ENCODE measurements around the gene TMEM138. TPM values are rescaled to one million over a fixed set of nuclear protein-coding genes. Genes with fewer than 3 reads are reported as not detected.

Gene TMEM138
- total RNA-seq, 1 donor from 2014 or later, result 16.5 TPM

DNA sequence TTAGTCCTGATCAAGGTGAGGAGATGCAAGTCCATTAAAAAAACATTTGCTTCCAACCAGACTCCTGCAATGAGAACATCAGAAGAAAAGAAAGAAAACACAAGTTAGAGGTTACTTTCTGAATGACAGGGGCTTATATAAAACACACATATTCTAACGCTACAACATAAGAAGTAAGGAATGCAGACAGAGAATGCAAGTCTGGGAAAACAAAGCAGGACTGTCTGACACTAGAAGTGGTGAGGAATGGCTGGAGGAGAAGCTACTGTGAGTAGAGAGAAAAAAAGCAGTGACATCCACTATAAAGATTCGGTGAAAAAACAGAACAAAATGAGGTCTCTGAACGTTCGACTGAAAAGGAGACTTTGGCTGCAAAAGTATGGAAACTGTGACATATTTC, 42.5 kb downstream of the TMEM138 start:
- no peak for DNase-seq (ENCODE audit: low read depth in 2 of 2)

DNA sequence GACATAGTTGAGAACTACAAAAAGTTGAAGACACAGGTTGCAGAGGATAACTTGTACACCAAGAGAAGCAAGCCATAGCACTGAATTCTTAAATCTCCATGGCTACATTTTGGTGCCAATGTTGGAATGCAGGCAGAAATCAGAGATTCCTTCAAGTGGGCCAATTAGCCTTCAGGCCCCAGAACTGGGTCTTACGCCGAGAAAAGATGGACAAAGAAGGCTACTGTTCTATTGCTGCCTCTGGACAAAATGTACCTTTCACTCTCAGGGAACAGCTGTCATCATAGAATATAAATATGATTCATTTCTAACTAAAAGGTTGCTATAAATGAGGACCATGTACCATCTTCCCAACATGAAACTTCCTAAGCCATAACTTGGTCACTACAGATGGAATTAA, 43.9 kb downstream of the TMEM138 start:
- DNase-seq (ENCODE audit: low read depth in 2 of 2), result no peak

DNA sequence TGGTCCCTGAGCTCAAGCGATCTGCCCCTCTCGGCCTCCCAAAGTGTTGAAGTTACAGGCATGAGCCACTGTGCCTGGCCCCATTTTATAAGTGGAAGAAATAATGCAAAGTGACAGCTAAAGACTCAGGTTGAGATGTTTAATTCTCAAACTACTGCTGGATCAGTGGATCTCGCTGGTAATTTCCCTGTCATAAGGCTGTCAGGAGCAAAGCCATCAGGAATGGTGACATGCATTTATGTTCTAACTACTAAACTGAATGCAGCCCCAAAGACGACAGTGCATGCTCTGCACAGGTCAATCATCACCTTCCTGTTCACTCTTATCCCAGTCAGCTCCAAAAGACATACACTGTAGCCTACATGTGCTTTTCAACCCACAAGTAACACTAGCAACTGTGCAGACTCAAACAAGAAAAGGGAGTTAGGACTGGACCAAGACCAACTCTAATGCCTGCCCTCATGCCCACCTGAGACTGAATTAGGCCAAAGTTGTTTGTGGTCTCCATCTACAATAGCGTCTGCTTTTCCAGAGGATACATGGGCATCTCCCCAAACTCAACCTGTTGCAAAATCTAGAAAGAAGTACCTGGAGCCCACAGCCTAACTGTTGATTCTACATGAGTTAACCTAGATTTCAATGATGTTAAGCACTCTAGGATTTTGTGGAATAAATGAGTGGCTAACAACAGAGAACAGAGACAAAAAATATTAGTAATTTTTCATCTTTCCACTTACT, 45.0 kb downstream of the TMEM138 start:
- no peak for DNase-seq (ENCODE audit: low read depth in 2 of 2)

DNA sequence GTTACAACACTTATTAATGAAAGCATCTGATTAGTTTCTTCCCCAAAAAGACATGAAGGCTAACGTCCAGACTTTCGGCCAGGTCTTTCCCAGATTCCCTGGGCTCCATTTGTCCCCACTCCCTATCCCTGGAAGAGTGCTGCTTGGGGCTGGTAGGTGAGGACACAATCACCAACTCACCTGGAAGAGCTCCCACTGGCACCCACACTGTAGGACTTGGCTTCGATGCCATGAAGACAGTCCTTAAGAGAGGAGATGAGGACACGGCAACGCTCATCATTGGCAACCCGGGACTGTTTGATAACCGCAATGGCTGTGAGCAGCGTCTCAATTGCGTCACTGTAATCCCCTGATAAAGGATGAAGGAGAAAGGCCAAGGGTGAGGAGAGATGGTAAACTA, 49.4 kb downstream of the TMEM138 start:
- no peak for DNase-seq (ENCODE audit: low read depth in 2 of 2)

DNA sequence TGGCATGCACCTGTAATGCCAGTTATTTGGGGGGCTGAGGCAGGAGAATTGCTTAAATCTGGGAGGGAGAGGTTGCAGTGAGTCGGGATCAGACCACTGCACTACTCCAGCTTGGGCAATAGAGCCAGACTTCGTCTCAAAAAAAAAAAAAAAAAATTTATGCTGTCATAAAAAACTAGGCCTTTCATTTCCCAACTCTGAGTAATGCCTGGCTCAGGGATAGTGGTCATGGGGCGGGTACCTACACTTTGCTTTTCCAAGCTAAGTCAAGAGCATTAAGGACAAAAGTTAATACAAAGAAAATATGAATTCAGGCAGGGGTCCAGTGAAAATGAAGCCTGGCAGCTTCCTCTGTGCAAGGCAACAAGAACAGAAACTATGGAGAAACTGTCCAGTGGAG, 51.3 kb downstream of the TMEM138 start:
- no peak for DNase-seq (ENCODE audit: low read depth in 2 of 2)

DNA sequence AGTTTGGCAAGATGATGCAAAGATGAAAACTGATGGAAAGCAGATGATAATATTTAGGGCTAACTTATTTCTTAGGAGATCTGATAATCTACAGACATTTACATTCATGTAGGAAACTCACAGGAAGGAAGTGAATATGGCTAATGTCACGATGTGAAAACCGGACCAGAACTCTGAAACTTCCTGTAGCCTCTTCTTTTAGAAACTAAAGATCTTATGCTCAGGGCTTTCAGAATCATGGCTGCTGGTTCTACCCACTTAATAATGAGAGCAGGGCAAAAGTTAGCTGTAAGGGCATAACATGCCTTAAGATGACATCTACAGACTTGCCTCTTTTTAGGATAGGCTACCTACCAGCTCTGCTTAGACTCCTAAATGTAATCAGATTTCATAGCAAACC, 52.4 kb downstream of the TMEM138 start:
- no peak for DNase-seq (ENCODE audit: low read depth in 2 of 2)

DNA sequence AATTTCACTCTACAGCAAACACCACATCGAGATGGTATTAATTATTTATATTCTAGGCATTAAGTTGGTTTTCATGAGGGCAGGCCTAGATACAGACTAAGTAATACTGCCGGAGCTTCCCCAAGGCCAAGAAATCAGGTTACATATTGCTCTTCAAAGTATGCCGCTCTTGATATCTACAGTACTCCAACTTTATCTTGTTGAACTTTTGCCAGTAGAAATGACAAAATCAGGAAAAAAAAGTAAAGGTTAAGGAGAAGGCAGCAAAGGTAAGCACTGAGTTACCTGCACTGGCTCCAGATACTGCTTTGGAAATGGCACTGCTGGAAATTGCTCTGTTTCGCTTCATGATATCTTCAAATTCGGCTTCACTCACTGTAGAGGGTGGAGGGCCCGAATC, 53.2 kb downstream of the TMEM138 start:
- DNase-seq (ENCODE audit: low read depth in 2 of 2), result no peak

DNA sequence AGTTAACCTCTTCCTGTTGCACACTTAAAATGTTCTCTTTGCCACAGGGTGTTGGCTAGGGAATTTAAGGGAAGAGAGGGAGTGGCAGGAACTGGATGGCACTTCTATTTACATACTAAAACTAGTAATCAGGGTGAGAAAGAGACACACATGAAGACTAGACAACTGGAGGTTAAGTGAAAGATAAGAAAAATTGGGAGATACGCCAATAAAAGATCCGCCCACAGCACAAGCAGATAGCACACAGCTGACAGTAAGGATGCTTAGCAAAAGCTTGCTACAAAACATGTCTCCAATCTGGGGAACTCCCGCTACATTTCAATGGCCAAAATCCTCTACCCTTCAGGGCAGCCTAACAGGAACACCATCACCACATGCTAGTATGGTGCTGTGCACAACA, 54.8 kb downstream of the TMEM138 start:
- DNase-seq (ENCODE audit: low read depth in 2 of 2), result no peak

DNA sequence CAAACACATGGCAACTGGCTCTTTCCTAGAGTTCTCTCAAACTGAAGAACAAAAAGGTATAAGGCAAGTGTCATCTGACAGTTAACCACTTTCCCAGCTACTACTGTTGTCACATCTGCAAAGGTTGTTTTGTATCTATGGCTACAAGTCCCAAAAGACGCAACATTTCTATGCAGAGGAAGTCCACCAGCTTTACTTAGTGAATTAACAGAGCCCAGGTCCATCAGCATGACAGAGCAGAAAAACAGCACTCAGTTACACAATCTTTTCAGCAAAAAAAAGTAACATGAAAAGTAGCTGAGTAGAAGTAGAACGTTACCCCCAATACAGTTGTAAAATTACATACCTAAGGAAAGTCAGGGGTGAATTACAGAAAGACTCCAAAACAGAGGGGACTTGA, 55.5 kb downstream of the TMEM138 start:
- DNase-seq (ENCODE audit: low read depth in 2 of 2), result peak; percentile 16 to 32

DNA sequence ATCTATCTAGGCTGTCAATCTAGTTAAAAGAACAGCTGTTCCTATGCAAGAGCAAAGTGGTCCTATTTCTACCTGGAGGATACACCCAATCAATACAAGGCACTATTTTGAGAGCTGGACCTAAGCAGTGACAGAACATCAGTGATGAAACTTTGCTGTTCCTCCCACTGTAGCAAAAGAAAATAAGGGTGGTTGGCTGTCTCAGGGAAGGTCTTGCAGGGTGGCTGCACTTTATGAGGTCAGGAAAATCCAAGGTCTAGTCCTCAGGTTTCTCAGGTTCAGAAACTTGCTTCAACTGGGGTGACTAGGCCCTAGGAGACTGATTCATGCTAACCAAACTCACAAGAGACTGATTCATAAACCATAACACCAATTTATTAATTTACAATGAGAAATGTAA, 56.0 kb downstream of the TMEM138 start:
- DNase-seq (ENCODE audit: low read depth in 2 of 2), result no peak

Other genes with a start within 250 kb of the TMEM138 start
- gene VPS37C, start 200.9 kb upstream of the TMEM138 start, total RNA-seq, result 4.4 and 6.2 TPM in 2 replicates
- gene PGA3, start 158.9 kb upstream of the TMEM138 start, total RNA-seq, result not detected in 2 replicates
- gene PGA4, start 140.0 kb upstream of the TMEM138 start, total RNA-seq, result not detected in 2 replicates
- gene PGA5, start 121.2 kb upstream of the TMEM138 start, total RNA-seq, result not detected in 2 replicates
- 0.60 and 2.2 TPM in 2 replicates for gene VWCE, start 67.1 kb upstream of the TMEM138 start, total RNA-seq
- 234 and 238 TPM in 2 replicates for gene DDB1, start 29.3 kb upstream of the TMEM138 start, total RNA-seq
- 10.0 and 14.5 TPM in 2 replicates for gene TKFC, start 29.1 kb upstream of the TMEM138 start, total RNA-seq
- gene CYB561A3, start 492 bp upstream of the TMEM138 start, total RNA-seq, result 38.1 and 76.4 TPM in 2 replicates
- 7.6 and 11.9 TPM in 2 replicates for gene TMEM216, start 30.2 kb downstream of the TMEM138 start, total RNA-seq
- gene CPSF7, start 67.6 kb downstream of the TMEM138 start, total RNA-seq, result 8.7 and 10.3 TPM in 2 replicates
- gene SDHAF2, start 67.8 kb downstream of the TMEM138 start, total RNA-seq, result 38.1 and 68.8 TPM in 2 replicates
- gene LRRC10B, start 146.4 kb downstream of the TMEM138 start, total RNA-seq, result not detected in 2 replicates
- 0.20 and 0.22 TPM in 2 replicates for gene SYT7, start 218.7 kb downstream of the TMEM138 start, total RNA-seq

All from lung microvascular endothelial cell (primary cell).